Adrenal gland (tissue), 12 donors: ENCODE data around the gene TBC1D22A. TPM values are rescaled to one million over a fixed set of nuclear protein-coding genes. Genes with fewer than 3 reads are reported as not detected.

ENCODE experiments used
- DNase-seq, 7 donors: peaks; one replicate each; pipeline ENCODE4 v3.0.0-alpha.2; 2019 to 2020
- H3K27ac ChIP-seq, 5 donors: fragments of 200-600 bp; sonication (generic) in 4 of 5; 1 replicate in 3 of 5; 2 replicates in 2 of 5; pipeline versions ENCODE4 v1.5.1 to v1.8.0; 2016 to 2020; ENCODE audit warnings: mild to moderate bottlenecking in 1 of 5
- H3K27me3 ChIP-seq: fragments of 200-600 bp; 2 replicates; pipeline ENCODE4 v1.8.0; 2021
- H3K36me3 ChIP-seq, 2 donors: fragments of 200-600 bp; replicated peaks in 1 of 2; 1 replicate in 1 of 2; 2 replicates in 1 of 2; pipeline versions ENCODE4 v1.5.1 to v1.8.0; 2018 to 2022
- H3K4me1 ChIP-seq, 2 donors: fragments of 200-600 bp; replicated peaks in 1 of 2; 1 replicate in 1 of 2; 2 replicates in 1 of 2; pipeline versions ENCODE4 v1.5.1 to v1.8.0; 2018 to 2021
- H3K4me3 ChIP-seq, 4 donors: fragments of 200-600 bp; sonication (generic) in 3 of 4; one replicate each; pipeline ENCODE4 v1.5.1; 2016 to 2018
- H3K9me3 ChIP-seq, 3 donors: fragments of 200-600 bp; sonication (generic) in 1 of 3; replicated peaks in 1 of 3; 1 replicate in 2 of 3; 2 replicates in 1 of 3; pipeline versions ENCODE4 v1.5.1 to v1.8.0; 2016 to 2021
- POLR2A ChIP-seq, 2 donors: fragments of 450-650 bp; IDR thresholded peaks; one replicate each; pipeline ENCODE4 v1.6.1; 2017; ENCODE audit warnings: antibody characterized with exemption in 2 of 2, mild to moderate bottlenecking in 2 of 2, moderate library complexity in 1 of 2
- WGBS, 4 donors: extraction: QIAGEN DNeasy Blood & Tissue Kit in 2 of 4; methylation state at CpG; one replicate each; pipeline versions ENCODE4 v1.1.5 to v1.1.7; 2013 to 2017; 5-methylcytosine and 5-hydroxymethylcytosine counted together
- intact Hi-C, 2 donors: fragments of 100-400 bp; cut with DNase I; formaldehyde crosslinking; loops; one replicate each; pipeline versions ENCODE4 v1.14.1 to v1.15.0; 2022 to 2023
- polyA plus RNA-seq, 3 donors: library from polyadenylated mRNA; stranded (reverse); fragments of 200-250 nt in 2 of 3; fragments of 350-450 nt in 1 of 3; fragmentation: Illumina TruSeq in 1 of 3; extraction: RNeasy Lipid Tissue Mini Kit (QIAGEN cat#74804) in 1 of 3; gene quantifications; one replicate each; pipeline ENCODE4 v1.2.3, GENCODE V29; 2013 to 2014
- total RNA-seq, 9 donors: library from RNA; depleted of rRNA in 4 of 9; stranded (reverse); fragments of >200 nt in 4 of 9; fragments of 120-200 nt in 1 of 9; fragmentation: NEBNext Ultra II Directional in 1 of 9; extraction: Animal tissue kit (Norgen Biotek cat#: 25700) in 1 of 9; gene quantifications; one replicate each; pipeline versions ENCODE4 v1.1.0 to v1.2.4, GENCODE V29; 2013 to 2023
- TF ChIP-seq, protein P1 (sequence below), 6 experiments: fragments of 450-650 bp in 4 of 6; fragments of 200-600 bp in 2 of 6; sonication (generic) in 1 of 6; IDR thresholded peaks; 1 replicate in 5 of 6; 2 replicates in 1 of 6; pipeline versions ENCODE4 v1.5.1 to v1.8.0; 2016 to 2021; ENCODE audit warnings: antibody characterized with exemption in 6 of 6, mild to moderate bottlenecking in 2 of 6, moderate library complexity in 1 of 6
- donor health status: healthy with polysubstance abuse.
- donor health status: Bipolar disorder and iron deficiency.
- donor health status: DM: yes; HTN: yes; CAD: no.
- donor health status: DM: no; HTN: no; CAD: no.
- donor health status: DM: no; HTN: no; CAD: no.
- donor health status: DM: yes; HTN: yes; CAD: no.

The TBC1D22A gene
- total and polyA plus RNA-seq, 12 donors = 11.5 to 44.2 (median 28.1) TPM

DNA sequence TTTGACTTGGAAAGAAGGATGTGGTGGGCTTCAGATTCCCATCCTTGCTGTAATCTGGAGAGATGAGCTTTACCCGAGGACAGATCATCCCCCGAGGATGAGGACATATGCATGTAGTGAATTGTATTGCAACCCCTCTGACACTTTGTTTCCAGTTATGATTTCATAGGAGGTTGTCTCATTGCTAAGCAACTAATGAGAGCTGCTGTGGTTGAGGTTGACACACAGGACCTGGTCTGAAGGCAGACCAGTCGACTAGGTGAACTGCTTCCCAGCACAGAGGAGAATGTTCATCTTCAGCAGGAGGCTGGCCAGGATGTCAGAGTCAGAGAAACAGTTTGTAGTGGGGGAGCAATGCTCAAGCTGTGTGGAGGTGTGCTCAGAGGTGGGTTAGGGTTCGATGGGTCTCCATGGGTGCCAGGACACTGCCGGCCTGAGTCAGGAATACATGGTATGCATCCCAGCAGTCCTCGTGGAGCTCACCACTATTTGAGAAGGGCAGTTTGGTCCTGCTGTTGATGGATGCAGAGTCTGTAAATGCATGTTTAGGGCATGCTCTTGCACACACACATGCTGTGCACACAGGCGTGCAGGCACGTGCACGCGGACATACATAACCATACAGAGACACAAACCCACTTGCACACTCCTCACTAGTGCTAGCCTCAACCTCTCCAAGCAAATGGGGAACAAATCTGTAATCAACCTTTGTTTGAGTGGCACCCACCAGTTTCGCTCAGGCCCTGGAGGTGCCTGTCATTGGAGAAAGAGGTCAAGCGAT is 153.7 kb downstream of the TBC1D22A start:
- Histone ChIP-seq H3K4me1 (no peaks in the 10 kb centered on the region), H3K4me3 (no peak overlapping the region), H3K36me3 (no peaks in the 10 kb centered on the region), H3K9me3 (no peaks in the 10 kb centered on the region), H3K27ac (no peak overlapping the region), H3K27me3 (no peaks in the 10 kb centered on the region)
- DNase-seq = no peak
- WGBS, 4 donors = 89 to 96% (median 94%) methylated on average over 9 to 12 of the region's 12 CpGs
- TF ChIP-seq POLR2A (IDR thresholded peaks at IDR 0.05) = no peak
- TF ChIP-seq, protein P1, sequence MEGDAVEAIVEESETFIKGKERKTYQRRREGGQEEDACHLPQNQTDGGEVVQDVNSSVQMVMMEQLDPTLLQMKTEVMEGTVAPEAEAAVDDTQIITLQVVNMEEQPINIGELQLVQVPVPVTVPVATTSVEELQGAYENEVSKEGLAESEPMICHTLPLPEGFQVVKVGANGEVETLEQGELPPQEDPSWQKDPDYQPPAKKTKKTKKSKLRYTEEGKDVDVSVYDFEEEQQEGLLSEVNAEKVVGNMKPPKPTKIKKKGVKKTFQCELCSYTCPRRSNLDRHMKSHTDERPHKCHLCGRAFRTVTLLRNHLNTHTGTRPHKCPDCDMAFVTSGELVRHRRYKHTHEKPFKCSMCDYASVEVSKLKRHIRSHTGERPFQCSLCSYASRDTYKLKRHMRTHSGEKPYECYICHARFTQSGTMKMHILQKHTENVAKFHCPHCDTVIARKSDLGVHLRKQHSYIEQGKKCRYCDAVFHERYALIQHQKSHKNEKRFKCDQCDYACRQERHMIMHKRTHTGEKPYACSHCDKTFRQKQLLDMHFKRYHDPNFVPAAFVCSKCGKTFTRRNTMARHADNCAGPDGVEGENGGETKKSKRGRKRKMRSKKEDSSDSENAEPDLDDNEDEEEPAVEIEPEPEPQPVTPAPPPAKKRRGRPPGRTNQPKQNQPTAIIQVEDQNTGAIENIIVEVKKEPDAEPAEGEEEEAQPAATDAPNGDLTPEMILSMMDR (IDR thresholded peaks at IDR 0.05) = no peak
- intact Hi-C loops = no loop called here

DNA sequence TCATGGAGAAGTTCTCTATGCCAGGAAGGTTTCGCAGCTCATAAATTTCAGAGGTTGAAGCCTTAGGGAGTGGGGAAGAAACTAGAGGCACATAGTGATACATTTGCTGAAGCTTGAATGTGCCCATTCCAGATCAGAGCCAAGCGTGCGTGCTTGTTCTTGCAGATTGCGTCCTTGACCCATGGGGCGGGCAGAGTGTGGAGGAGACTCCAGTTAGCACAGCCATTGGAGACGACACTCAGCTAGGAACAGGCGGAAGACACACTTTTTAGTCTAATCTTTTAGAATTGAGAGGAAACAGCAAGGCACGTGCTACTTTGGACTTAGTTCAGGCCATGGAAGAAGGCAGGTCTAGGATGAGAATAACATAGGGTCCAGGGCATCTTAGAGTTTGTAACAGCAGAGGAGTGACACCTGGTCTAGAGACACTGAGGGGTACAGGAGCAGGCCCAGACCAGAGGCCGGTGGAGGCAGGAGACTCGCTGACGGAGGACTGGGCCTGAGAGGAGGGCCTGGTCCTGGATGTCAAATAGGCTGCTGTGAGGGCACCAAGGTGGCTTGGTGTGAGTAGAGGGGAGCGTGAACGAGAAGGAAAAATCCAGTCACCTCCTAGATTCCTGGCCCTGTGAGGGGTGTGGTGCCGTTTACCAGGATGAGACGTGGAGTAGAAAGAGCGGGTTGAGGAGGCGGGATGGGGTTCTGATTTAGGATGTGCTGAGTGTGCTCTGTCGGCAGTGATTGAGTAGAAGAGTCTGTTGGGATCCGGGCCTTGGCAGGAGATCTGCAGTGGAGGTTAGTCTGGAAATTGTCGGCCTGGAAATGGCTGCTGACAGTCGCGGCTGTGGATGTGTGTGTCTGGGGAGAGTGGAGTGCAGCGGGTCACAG is 154.7 kb downstream of the TBC1D22A start:
- H3K27ac ChIP-seq = no peak overlapping the region
- DNase-seq = no peak
- H3K4me1 ChIP-seq = no peaks in the 10 kb centered on the region
- H3K9me3 ChIP-seq = no peaks in the 10 kb centered on the region
- H3K36me3 ChIP-seq = no peaks in the 10 kb centered on the region
- intact Hi-C loops = no loop called here
- H3K4me3 ChIP-seq = no peak overlapping the region
- 89 to 93% (median 91%) methylated on average over 23 of the region's 23 CpGs for WGBS, 4 donors
- TF ChIP-seq, protein P1 (IDR thresholded peaks at IDR 0.05) = no peak
- no peak for TF ChIP-seq POLR2A (IDR thresholded peaks at IDR 0.05)
- H3K27me3 ChIP-seq = no peaks in the 10 kb centered on the region

DNA sequence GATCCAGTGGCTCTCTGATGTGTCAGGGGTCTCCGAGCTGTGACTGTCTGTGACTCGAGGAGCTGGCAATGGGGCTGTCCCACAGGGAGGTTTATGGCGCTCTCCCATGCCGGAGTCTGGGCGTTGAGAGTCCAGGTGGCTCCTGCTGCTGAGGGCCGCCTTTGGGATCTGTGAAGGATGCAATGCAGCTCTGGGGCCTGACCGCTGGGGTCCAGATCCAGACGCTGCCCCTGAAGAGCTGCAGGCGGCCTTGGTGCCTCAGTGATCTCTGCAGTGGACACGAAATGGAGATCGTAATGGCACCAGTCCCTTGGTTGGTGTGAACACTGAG is 155.3 kb downstream of the TBC1D22A start:
- 85 to 97% (median 94%) methylated on average over 10 to 11 of the region's 11 CpGs for WGBS, 4 donors
- intact Hi-C loops = no loop called here
- no peak for DNase-seq

DNA sequence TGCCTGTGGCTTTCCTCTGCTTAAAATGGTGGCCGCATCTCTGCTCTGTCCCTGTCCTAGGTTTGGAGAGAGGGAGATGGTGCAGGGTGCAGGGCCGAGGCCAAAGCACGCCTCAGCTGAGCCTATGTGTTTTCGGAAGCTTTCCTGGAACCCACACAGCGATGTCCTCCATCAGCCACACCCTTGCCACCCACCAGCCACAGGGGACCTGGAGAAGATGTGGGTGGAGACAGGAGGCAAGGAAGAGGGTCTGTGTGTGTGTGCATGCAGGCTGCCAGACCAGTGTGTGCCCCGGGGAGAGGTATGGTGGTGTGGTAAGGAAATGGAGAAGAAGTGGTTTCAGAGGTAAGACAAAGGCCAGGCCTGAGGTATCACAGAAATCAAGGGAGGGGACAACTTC is 155.7 kb downstream of the TBC1D22A start:
- no peaks in the 10 kb centered on the region for H3K9me3 ChIP-seq
- TF ChIP-seq POLR2A (IDR thresholded peaks at IDR 0.05) = no peak
- TF ChIP-seq, protein P1 (IDR thresholded peaks at IDR 0.05) = no peak
- WGBS, 4 donors = 79 to 91% (median 84%) methylated on average over 6 of the region's 6 CpGs
- no peaks in the 10 kb centered on the region for H3K27me3 ChIP-seq
- no peak overlapping the region for H3K27ac ChIP-seq
- no peaks in the 10 kb centered on the region for H3K4me1 ChIP-seq
- no peak overlapping the region for H3K4me3 ChIP-seq
- H3K36me3 ChIP-seq = no peaks in the 10 kb centered on the region
- intact Hi-C loops = no loop called here
- DNase-seq = no peak

More for the DNA sequence above, 155.3 kb downstream of the TBC1D22A start:
- H3K36me3 ChIP-seq = no peaks in the 10 kb centered on the region
- no peak overlapping the region for H3K27ac ChIP-seq
- no peaks in the 10 kb centered on the region for H3K4me1 ChIP-seq
- no peaks in the 10 kb centered on the region for H3K9me3 ChIP-seq
- no peak for TF ChIP-seq POLR2A (IDR thresholded peaks at IDR 0.05)
- TF ChIP-seq, protein P1 (IDR thresholded peaks at IDR 0.05) = no peak
- no peaks in the 10 kb centered on the region for H3K27me3 ChIP-seq
- no peak overlapping the region for H3K4me3 ChIP-seq
